WI38 (cell line): ENCODE data around the gene TMEM17.

ENCODE experiments used
- H3K4me3 ChIP-seq: 2 replicates; pipeline ENCODE4 v1.5.1; 2011; ENCODE audit warnings: low read depth, mild to moderate bottlenecking, control low read depth, low read length
- CTCF ChIP-seq: IDR thresholded peaks from 2 replicates; pipeline ENCODE4 v1.5.1; 2012; ENCODE audit warnings: low read depth, mild to moderate bottlenecking, control low read depth, low read length

Gene TMEM17

GRCh38 chr2:62465741-62466502 lies 40.1 kb downstream of the TMEM17 start:
- H3K4me3 ChIP-seq: no peak overlapping the region
- TF ChIP-seq CTCF: no peak

DNA sequence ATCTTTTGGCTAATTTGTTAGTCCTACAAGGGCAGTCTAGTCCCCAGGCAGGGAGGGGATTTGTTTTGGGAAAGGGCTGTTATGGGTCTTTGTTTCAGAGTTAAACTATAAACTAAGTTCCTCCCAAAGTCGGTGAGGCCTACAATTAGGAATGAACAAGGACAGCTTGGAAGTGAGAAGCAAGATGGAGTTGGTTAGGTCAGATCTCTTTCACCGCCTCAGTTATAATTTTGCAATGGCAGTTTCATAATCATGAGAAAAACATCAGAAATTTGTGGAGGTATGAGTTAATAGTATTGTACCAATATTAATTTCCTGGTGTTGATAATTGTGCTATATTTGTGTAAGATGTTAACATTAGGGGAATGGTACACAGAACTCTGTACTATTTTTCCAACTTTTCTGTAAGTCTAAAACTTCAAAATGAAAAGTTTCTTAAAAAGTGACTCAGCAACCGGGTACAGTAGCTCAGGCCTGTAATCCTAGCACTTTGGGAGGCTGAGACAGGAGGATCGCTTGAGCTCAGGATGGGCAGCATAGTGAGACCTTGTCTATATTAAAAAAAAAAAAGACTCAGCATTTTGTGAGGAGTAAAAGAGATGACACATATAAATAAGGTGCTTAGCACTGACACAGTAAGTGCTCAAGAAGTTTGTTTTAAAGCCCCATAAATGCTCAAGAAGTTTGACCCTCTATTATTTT lies 40.8 kb downstream of the TMEM17 start:
- no peak for TF ChIP-seq CTCF
- H3K4me3 ChIP-seq: no peak overlapping the region

GRCh38 chr2:62464221-62465007 lies 41.6 kb downstream of the TMEM17 start:
- H3K4me3 ChIP-seq: no peak overlapping the region
- TF ChIP-seq CTCF: no peak

GRCh38 chr2:62462211-62462610 lies 43.8 kb downstream of the TMEM17 start:
- no peak overlapping the region for H3K4me3 ChIP-seq
- TF ChIP-seq CTCF: no peak

DNA sequence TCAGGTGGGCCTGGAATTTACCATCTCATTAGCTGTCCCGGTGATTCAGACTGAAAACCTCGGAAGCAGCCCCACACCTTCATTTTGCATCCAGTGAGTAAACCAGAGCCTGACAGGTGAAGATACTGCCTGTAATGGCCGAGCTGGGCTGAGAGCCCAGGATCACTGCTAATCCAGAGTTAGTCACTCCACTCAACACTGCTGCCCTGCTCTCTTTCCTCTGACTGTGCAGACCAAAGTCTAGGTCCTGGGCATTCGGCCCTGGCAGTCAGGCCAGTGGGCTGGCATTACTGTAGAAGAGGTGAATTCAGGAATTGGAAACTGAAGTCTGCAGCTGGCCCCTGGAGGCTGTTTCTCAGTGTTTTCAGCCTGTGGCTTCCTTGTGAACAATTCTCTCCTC lies 44.3 kb downstream of the TMEM17 start:
- TF ChIP-seq CTCF: no peak
- no peak overlapping the region for H3K4me3 ChIP-seq

- no peak for TF ChIP-seq CTCF
- H3K4me3 ChIP-seq: no peak overlapping the region
Observed at GRCh38 chr2:62461017-62461553, 44.9 kb downstream of the TMEM17 start.
